HG03457 (cell line): ENCODE data around the gene NRP2.
A peak's percentile ranks its signal among the peaks of the same experiment; 100 is the strongest.

Experiments
- ATAC-seq: cut with Tn5 transposase; IDR thresholded peaks from one replicate; pipeline ENCODE4 v1.9.1; 2021; ENCODE audit warnings: moderate number of reproducible peaks; ENCODE audit not compliant: unreplicated experiment

Gene NRP2

GRCh38 chr2:205658068-205658467, 24.2 kb upstream of the NRP2 start:
- no peak for ATAC-seq

GRCh38 chr2:205658572-205658971, 23.7 kb upstream of the NRP2 start:
- no peak for ATAC-seq

GRCh38 chr2:205659922-205660321, 22.4 kb upstream of the NRP2 start:
- no peak for ATAC-seq

DNA sequence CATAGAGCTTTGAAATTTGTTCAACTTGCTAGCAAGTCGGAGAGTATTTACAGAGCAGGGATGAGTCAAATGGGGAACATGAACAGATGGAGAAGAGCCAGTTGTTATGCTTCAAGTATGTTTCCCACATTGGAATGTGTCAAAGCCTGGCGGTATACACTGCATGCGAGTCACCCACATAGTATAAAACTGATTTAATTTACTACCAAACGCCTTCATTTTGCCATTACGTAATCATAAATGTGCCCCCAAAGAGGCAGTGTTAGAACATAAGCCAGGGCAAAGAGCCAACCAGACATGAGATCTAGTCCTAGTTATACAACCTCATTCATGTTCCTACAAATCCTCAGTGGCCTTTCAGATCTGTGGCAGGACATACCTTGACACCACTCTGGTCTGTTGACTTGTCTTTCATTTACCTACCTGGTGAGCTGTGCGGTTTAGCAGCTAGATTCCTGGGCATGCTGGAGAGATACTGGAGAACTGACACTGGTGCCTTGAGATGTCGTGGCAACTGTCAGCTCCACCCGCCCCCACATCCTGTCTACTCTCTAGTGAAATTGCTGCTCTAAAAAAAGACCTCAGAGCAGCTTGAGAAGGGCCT, 21.7 kb upstream of the NRP2 start:
- ATAC-seq = peak; percentile 68

- no peak for ATAC-seq
Measured at GRCh38 chr2:205661281-205661680, 21.0 kb upstream of the NRP2 start.

GRCh38 chr2:205662206-205662965, 19.9 kb upstream of the NRP2 start:
- ATAC-seq = no peak

GRCh38 chr2:205665791-205666190, 16.5 kb upstream of the NRP2 start:
- ATAC-seq = no peak

GRCh38 chr2:205670292-205670691, 12.0 kb upstream of the NRP2 start:
- ATAC-seq = no peak

- no peak for ATAC-seq
Measured at GRCh38 chr2:205673312-205673711, 9.0 kb upstream of the NRP2 start.

DNA sequence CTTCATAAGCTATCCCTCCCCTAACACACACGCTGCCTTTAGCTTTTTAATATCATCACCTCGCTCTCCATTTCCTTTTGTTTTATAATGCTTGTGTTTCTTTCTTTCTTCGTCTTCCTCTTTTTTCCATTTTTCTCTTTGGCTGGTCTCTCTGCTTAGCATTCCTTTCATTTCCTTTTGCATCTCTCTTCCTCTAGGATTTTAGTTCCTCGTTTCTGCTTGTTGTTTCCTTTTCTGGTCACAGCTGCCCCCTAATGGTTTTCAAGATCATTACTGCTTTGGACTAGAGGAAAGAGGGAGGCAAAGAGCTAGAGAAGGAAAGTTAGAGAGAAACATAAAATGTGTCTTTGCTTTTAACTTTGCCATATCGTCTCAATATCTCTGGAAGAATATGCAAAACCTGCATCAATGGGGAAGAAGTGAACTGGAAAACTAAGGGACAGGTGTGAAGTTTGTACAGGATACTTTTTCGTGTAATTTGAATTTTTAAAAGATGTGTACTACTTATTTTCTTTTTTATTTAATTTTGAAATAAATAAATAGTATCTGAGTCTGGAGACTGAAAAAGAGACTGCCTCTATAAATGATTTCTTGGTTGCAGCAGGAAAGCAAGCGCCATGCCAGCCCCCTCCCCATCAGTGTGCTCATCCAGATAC, 6.3 kb upstream of the NRP2 start:
- ATAC-seq = no peak

DNA sequence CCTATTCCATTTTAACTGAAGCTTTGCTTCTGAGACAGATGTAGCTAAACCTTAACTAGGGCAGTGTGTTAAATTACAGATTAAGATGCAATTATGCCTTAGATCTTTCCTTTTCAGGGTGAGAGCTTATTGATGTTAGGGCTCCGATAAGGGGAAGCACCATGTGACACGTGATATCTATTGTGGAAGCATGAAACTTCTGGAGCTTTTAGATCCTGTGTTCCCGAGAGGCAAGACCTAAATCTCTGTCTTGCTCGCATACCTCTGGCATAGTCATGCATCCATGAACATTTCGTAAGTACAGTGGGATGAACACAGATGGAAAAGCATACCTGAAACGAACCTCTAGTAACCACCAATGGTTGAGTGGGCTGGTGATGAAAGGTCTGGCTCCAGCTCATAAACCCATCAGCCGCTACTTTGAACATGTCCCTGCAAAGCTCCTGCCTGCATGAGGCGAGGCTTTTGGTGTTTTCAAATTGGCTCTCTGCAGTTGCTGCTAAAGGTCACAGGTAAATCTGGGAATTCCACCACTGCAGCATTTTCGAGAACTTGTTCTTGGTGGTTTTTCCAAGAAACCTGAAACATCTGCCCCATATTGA, 3.7 kb upstream of the NRP2 start:
- ATAC-seq = no peak

DNA sequence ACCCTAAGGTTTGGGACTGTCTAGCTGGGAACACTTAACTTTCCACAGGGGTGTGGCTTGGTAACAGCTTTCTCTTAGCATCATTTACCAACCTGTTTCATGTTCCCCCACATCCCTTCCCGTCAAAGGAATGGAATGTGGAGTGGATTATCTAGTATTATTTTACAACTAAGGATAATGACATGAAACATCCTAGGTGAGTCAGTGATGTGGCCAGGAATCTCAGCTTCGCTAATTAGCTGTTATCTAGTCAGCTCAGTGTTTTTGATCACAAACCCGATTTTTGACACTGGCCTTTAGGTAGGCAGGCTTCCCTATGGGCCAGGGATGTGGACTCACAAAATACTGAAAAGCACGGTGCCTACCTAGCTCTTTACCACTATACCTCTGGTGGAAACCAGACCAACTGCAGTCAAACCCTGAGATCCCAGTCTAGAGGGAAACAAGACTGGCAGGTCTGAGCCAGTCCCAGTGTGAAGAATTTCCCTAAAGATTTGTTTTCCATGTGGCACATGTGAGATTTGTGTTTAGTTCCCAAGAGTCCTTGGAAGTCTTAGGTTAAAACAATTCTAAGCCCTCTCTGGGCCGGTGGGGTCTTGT, 2.8 kb upstream of the NRP2 start:
- ATAC-seq = no peak

GRCh38 chr2:205680067-205680466, 2.2 kb upstream of the NRP2 start:
- peak; percentile 48 for ATAC-seq

DNA sequence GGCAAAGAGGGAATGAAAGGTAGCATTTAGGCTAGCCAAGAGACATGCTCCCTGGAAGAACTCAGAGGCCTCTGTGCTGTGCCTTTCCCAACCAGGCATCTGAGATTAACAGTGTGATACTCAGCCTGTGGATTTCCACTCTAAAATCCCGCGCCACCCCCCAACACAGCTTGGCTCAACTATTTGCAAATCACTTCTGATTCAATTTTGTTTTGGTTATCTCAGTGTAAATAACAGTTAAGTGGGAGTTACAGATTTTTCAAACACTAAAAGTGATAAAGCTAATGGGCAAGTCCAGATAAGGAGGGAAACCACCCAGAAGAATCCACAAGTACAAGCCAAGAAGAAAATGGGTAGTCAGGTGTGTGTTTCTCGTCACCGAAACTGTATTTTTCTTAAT, 1.4 kb upstream of the NRP2 start:
- ATAC-seq = no peak

GRCh38 chr2:205681401-205682238, 681 bp upstream of the NRP2 start:
- no peak for ATAC-seq

DNA sequence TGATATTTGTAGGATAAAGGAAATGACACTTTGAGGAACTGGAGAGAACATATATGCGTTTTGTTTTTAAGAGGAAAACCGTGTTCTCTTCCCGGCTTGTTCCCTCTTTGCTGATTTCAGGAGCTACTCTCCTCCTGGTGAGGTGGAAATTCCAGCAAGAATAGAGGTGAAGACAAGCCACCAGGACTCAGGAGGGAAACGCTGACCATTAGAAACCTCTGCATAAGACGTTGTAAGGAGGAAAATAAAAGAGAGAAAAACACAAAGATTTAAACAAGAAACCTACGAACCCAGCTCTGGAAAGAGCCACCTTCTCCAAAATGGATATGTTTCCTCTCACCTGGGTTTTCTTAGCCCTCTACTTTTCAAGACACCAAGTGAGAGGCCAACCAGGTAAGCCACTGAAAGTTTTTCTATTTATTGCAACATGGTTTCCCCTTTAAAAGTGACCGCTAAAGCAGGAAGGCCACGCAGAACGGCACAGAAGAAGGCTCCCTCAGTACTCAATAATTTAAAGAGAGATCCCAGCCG, 735 bp downstream of the NRP2 start:
- ATAC-seq = no peak

GRCh38 chr2:205683502-205684367, 1.4 kb downstream of the NRP2 start:
- no peak for ATAC-seq

- ATAC-seq = no peak
Measured at GRCh38 chr2:205684871-205685313, 2.6 kb downstream of the NRP2 start.

GRCh38 chr2:205685314-205686055, 3.2 kb downstream of the NRP2 start:
- no peak for ATAC-seq
